GM21737 (cell line): ENCODE data around the gene LHX8.
"Not testable (repeated sequence)": the region's sequence is repeated elsewhere in the genome, so short reads cannot be mapped to it uniquely, and the experiment has no call there.

Source experiments
- ATAC-seq: cut with Tn5 transposase; IDR thresholded peaks from one replicate; pipeline ENCODE4 v1.9.1; 2021; ENCODE audit warnings: mild to moderate bottlenecking, moderate library complexity; ENCODE audit not compliant: unreplicated experiment

The LHX8 gene

GRCh38 chr1:75132812-75133619, 1.2 kb upstream of the LHX8 start:
- no peak for ATAC-seq

- ATAC-seq, result no peak
These were observed 722 bp downstream of the LHX8 start for GRCh38 chr1:75134647-75135572.

GRCh38 chr1:75135573-75136194, 1.5 kb downstream of the LHX8 start:
- no peak for ATAC-seq

GRCh38 chr1:75136195-75136815, 2.1 kb downstream of the LHX8 start:
- no peak for ATAC-seq

GRCh38 chr1:75136921-75137641, 2.9 kb downstream of the LHX8 start:
- ATAC-seq, result no peak

GRCh38 chr1:75152092-75152491, 17.9 kb downstream of the LHX8 start:
- ATAC-seq, result no peak

- ATAC-seq, result no peak
These were observed 25.0 kb downstream of the LHX8 start for GRCh38 chr1:75159154-75159553.

- no peak for ATAC-seq
These were observed 31.1 kb downstream of the LHX8 start for GRCh38 chr1:75165264-75165663.

GRCh38 chr1:75166821-75167220, 32.6 kb downstream of the LHX8 start:
- no peak for ATAC-seq

GRCh38 chr1:75170011-75170410, 35.8 kb downstream of the LHX8 start:
- no peak for ATAC-seq

GRCh38 chr1:75170981-75171380, 36.8 kb downstream of the LHX8 start:
- ATAC-seq, result no peak

GRCh38 chr1:75171876-75172275, 37.7 kb downstream of the LHX8 start:
- ATAC-seq, result no peak

GRCh38 chr1:75172556-75172955, 38.4 kb downstream of the LHX8 start:
- no peak for ATAC-seq

GRCh38 chr1:75174031-75174760, 40.0 kb downstream of the LHX8 start:
- ATAC-seq, result no peak

GRCh38 chr1:75181214-75181955, 47.2 kb downstream of the LHX8 start:
- not testable (repeated sequence) for ATAC-seq

- no peak for ATAC-seq
These were observed 54.7 kb downstream of the LHX8 start for GRCh38 chr1:75188892-75189291.

GRCh38 chr1:75198163-75198562, 64.0 kb downstream of the LHX8 start:
- no peak for ATAC-seq

- no peak for ATAC-seq
These were observed 64.6 kb downstream of the LHX8 start for GRCh38 chr1:75198761-75199160.

- ATAC-seq, result no peak
These were observed 68.6 kb downstream of the LHX8 start for GRCh38 chr1:75202751-75203150.
